H1 (cell line): ENCODE data around the gene HIGD1B. TPM values are rescaled to one million over a fixed set of nuclear protein-coding genes. Genes with fewer than 3 reads are reported as not detected.

Experiments used
- CEBPB ChIP-seq: IDR thresholded peaks from 2 replicates; pipeline ENCODE4 v1.6.1; 2012; ENCODE audit warnings: low read depth, low read length
- CHD7 ChIP-seq: fragments of 300-600 bp; sonication (generic); IDR thresholded peaks from 2 replicates; pipeline ENCODE4 v1.7.1; 2012; ENCODE audit warnings: low read length, moderate library complexity, mild to moderate bottlenecking, inconsistent platforms; ENCODE audit not compliant: insufficient replicate concordance
- CTBP2 ChIP-seq: IDR thresholded peaks from 2 replicates; pipeline ENCODE4 v1.7.0; 2011; ENCODE audit warnings: borderline replicate concordance, mild to moderate bottlenecking, moderate library complexity, mixed read lengths, low read length; ENCODE audit not compliant: insufficient read depth, insufficient read length
- EZH2 ChIP-seq: fragments of 200-600 bp; sonication (generic); IDR thresholded peaks from 2 replicates; pipeline ENCODE4 v1.7.1; 2012; ENCODE audit warnings: low read depth, mild to moderate bottlenecking, moderate library complexity, low read length, inconsistent platforms; ENCODE audit not compliant: severe bottlenecking
- FOSL1 ChIP-seq: IDR thresholded peaks from 2 replicates; pipeline ENCODE4 v1.6.1; 2011; ENCODE audit warnings: mild to moderate bottlenecking, low read depth, low read length, moderate library complexity; ENCODE audit not compliant: insufficient read depth
- GTF2F1 ChIP-seq: IDR thresholded peaks from 2 replicates; pipeline ENCODE4 v1.6.1; 2012; ENCODE audit warnings: low read depth, low read length, improper control_type of control experiment, borderline replicate concordance
- SP1 ChIP-seq: IDR thresholded peaks from 2 replicates; pipeline ENCODE4 v1.6.1; 2011; ENCODE audit warnings: low read depth, low read length
- polyA plus RNA-seq, 7 experiments: library from polyadenylated mRNA; depleted of rRNA in 3 of 7; stranded (reverse) in 5 of 7; unstranded in 2 of 7; fragments of >200 nt in 5 of 7; fragments of 200-250 nt in 2 of 7; gene quantifications; 1 replicate in 5 of 7; 2 replicates in 1 of 7; 4 replicates in 1 of 7; pipeline versions ENCODE4 v1.2.1 to v1.2.3, GENCODE V29; 2011 to 2013; ENCODE audit warnings: missing spikeins in 2 of 7, mixed read lengths in 2 of 7
- total RNA-seq: library from RNA; stranded (reverse); fragmentation: NEBNext Ultra II Directional; extraction: Animal tissue kit (Norgen Biotek cat#: 25700); gene quantifications from 2 replicates; pipeline ENCODE4 v1.2.1, GENCODE V29; 2021

The HIGD1B gene
- total and polyA plus RNA-seq, 2 of the 8 experiments (the other 6 are each of a cell fraction or from before 2014, with no cell fraction given): not detected

DNA sequence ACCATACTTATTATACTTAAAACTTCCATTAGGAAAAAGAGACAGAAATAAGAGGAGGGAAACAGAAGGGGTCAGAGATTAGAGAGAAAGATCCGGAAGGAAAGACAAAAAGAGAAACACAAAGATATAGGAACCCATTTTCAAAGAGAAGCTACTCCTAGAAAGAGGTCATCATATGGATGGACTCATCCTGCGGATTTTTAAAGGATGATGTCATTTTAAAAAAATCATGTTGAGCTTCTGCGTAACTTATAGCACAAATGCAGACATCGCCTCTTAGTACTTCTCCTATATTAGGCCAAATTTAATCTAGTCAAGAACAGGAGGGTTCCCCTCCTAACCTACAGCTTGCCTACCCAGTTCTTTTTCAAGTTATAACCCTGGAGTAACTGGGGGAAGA is 33.5 kb downstream of the HIGD1B start (continued):
- no peak for TF ChIP-seq CHD7
- no peak for TF ChIP-seq GTF2F1
- no peak for TF ChIP-seq SP1
- TF ChIP-seq EZH2: no peak
- TF ChIP-seq CEBPB: no peak
- no peak for TF ChIP-seq FOSL1
- TF ChIP-seq CTBP2: no peak
